GM18519 (cell line): ENCODE data around the gene BPIFA1.

Experiments
- ATAC-seq: cut with Tn5 transposase; IDR thresholded peaks from one replicate; pipeline ENCODE4 v1.9.1; 2021; ENCODE audit warnings: mild to moderate bottlenecking, moderate library complexity; ENCODE audit not compliant: unreplicated experiment, low FRiP score

Gene BPIFA1

GRCh38 chr20:33239979-33240736 is 4.4 kb downstream of the BPIFA1 start:
- no peak for ATAC-seq

GRCh38 chr20:33240923-33241322 is 5.1 kb downstream of the BPIFA1 start:
- ATAC-seq: no peak

GRCh38 chr20:33242319-33243100 is 6.7 kb downstream of the BPIFA1 start:
- no peak for ATAC-seq

- ATAC-seq: no peak
Measured at GRCh38 chr20:33246077-33246476, 10.3 kb downstream of the BPIFA1 start.

GRCh38 chr20:33249456-33249855 is 13.7 kb downstream of the BPIFA1 start:
- ATAC-seq: no peak

- no peak for ATAC-seq
Measured at GRCh38 chr20:33250666-33251065, 14.9 kb downstream of the BPIFA1 start.

- no peak for ATAC-seq
Measured at GRCh38 chr20:33251496-33251895, 15.7 kb downstream of the BPIFA1 start.

GRCh38 chr20:33252460-33252859 is 16.7 kb downstream of the BPIFA1 start:
- no peak for ATAC-seq

- no peak for ATAC-seq
Measured at GRCh38 chr20:33255005-33255404, 19.2 kb downstream of the BPIFA1 start.

GRCh38 chr20:33257237-33257636 is 21.4 kb downstream of the BPIFA1 start:
- ATAC-seq: no peak

- ATAC-seq: no peak
Measured at GRCh38 chr20:33259371-33259770, 23.6 kb downstream of the BPIFA1 start.

- ATAC-seq: no peak
Measured at GRCh38 chr20:33261465-33261864, 25.7 kb downstream of the BPIFA1 start.

- no peak for ATAC-seq
Measured at GRCh38 chr20:33262658-33263065, 26.9 kb downstream of the BPIFA1 start.

GRCh38 chr20:33263784-33264183 is 28.0 kb downstream of the BPIFA1 start:
- no peak for ATAC-seq

GRCh38 chr20:33267701-33268100 is 31.9 kb downstream of the BPIFA1 start:
- ATAC-seq: no peak

- no peak for ATAC-seq
Measured at GRCh38 chr20:33272155-33272873, 36.5 kb downstream of the BPIFA1 start.

GRCh38 chr20:33273117-33273851 is 37.5 kb downstream of the BPIFA1 start:
- ATAC-seq: no peak

GRCh38 chr20:33275215-33275614 is 39.4 kb downstream of the BPIFA1 start:
- ATAC-seq: no peak

- ATAC-seq: no peak
Measured at GRCh38 chr20:33275871-33276270, 40.1 kb downstream of the BPIFA1 start.

- ATAC-seq: no peak
Measured at GRCh38 chr20:33276303-33277113, 40.7 kb downstream of the BPIFA1 start.
